HCT116 (cell line): Measurements from ENCODE around the gene RTN4.

ENCODE experiments used
- EZH2 ChIP-seq: fragments of 200-600 bp; sonication (generic); IDR thresholded peaks from 2 replicates; pipeline ENCODE4 v1.6.1; 2017; ENCODE audit warnings: antibody characterized with exemption, mixed run types
- EZH2phosphoT487 ChIP-seq: fragments of 200-600 bp; IDR thresholded peaks from 2 replicates; pipeline ENCODE4 v1.6.1; 2018; ENCODE audit warnings: antibody characterized with exemption, borderline replicate concordance
- MAX ChIP-seq: IDR thresholded peaks from 2 replicates; pipeline ENCODE4 v1.6.1; 2012
- POLR2A ChIP-seq: IDR thresholded peaks from 2 replicates; pipeline ENCODE4 v1.7.0; 2011; ENCODE audit warnings: borderline replicate concordance; ENCODE audit not compliant: insufficient read depth, insufficient read length; ENCODE audit errors: extremely low read depth
- POLR2AphosphoS5 ChIP-seq: IDR thresholded peaks from 2 replicates; pipeline ENCODE4 v1.6.1; 2011; ENCODE audit warnings: mild to moderate bottlenecking, low read depth, low read length, moderate library complexity
- RAD21 ChIP-seq: IDR thresholded peaks from 2 replicates; pipeline ENCODE4 v1.6.1; 2012; ENCODE audit warnings: low read depth, mild to moderate bottlenecking
- SP1 ChIP-seq: IDR thresholded peaks from 2 replicates; pipeline ENCODE4 v1.6.1; 2012; ENCODE audit warnings: low read depth
- ZFX ChIP-seq: fragments of 450-650 bp; IDR thresholded peaks from 2 replicates; pipeline ENCODE4 v1.6.1; 2017
- TF ChIP-seq, protein P1 (sequence below), 3 experiments: fragments of 200-600 bp in 1 of 3; sonication (generic) in 1 of 3; IDR thresholded peaks in 2 of 3; conservative IDR thresholded peaks in 1 of 3; 2 replicates each; pipeline ENCODE4 v1.5.1; 2012 to 2017; ENCODE audit warnings: low read depth in 2 of 3, low read length in 2 of 3, antibody characterized with exemption in 1 of 3, borderline replicate concordance in 1 of 3, control low read depth in 1 of 3, mild to moderate bottlenecking in 1 of 3, mixed read lengths in 1 of 3, mixed run types in 1 of 3, moderate library complexity in 1 of 3; ENCODE audit not compliant: insufficient read depth in 1 of 3
- TF ChIP-seq, protein P2 (sequence below): IDR thresholded peaks from 2 replicates; pipeline ENCODE4 v1.6.1; 2012; ENCODE audit warnings: low read depth

DNA sequence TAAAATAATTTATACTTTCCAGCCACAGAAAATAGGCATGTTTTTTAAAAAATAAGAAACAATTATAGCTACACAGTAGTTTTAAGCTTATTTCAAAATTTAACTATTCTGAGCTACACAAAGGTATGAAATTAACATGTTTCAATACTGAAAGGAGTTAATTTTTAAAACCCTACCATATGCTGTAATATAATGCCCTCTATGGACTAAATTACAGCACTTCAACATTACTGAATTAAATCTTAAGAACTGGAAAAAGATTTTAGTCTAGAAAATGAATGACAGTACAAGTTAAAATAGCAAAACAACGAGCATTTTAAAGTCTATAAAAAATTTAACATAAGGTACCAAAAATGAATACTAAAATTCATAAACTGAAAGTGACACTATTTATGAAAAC is 36.3 kb downstream of the RTN4 start:
- TF ChIP-seq SP1, result no peak
- no peak for TF ChIP-seq ZFX
- no peak for TF ChIP-seq POLR2A
- TF ChIP-seq EZH2, result no peak
- TF ChIP-seq, protein P1, sequence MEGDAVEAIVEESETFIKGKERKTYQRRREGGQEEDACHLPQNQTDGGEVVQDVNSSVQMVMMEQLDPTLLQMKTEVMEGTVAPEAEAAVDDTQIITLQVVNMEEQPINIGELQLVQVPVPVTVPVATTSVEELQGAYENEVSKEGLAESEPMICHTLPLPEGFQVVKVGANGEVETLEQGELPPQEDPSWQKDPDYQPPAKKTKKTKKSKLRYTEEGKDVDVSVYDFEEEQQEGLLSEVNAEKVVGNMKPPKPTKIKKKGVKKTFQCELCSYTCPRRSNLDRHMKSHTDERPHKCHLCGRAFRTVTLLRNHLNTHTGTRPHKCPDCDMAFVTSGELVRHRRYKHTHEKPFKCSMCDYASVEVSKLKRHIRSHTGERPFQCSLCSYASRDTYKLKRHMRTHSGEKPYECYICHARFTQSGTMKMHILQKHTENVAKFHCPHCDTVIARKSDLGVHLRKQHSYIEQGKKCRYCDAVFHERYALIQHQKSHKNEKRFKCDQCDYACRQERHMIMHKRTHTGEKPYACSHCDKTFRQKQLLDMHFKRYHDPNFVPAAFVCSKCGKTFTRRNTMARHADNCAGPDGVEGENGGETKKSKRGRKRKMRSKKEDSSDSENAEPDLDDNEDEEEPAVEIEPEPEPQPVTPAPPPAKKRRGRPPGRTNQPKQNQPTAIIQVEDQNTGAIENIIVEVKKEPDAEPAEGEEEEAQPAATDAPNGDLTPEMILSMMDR (IDR thresholded peaks at IDR 0.05 in 2 of 3, conservative IDR thresholded peaks at IDR 0.05 in 1 of 3; ENCODE audit: borderline replicate concordance in 1 of 3, insufficient read depth in 1 of 3, low read depth in 2 of 3, low read length in 2 of 3), result 0 out of 6 replicates have a peak, but pooled peaks of 2 of the 3 experiments have one; percentile 13 to 17
- TF ChIP-seq RAD21, result peak; percentile 33; the same call in 1 of the 2 replicates
- TF ChIP-seq, protein P2, sequence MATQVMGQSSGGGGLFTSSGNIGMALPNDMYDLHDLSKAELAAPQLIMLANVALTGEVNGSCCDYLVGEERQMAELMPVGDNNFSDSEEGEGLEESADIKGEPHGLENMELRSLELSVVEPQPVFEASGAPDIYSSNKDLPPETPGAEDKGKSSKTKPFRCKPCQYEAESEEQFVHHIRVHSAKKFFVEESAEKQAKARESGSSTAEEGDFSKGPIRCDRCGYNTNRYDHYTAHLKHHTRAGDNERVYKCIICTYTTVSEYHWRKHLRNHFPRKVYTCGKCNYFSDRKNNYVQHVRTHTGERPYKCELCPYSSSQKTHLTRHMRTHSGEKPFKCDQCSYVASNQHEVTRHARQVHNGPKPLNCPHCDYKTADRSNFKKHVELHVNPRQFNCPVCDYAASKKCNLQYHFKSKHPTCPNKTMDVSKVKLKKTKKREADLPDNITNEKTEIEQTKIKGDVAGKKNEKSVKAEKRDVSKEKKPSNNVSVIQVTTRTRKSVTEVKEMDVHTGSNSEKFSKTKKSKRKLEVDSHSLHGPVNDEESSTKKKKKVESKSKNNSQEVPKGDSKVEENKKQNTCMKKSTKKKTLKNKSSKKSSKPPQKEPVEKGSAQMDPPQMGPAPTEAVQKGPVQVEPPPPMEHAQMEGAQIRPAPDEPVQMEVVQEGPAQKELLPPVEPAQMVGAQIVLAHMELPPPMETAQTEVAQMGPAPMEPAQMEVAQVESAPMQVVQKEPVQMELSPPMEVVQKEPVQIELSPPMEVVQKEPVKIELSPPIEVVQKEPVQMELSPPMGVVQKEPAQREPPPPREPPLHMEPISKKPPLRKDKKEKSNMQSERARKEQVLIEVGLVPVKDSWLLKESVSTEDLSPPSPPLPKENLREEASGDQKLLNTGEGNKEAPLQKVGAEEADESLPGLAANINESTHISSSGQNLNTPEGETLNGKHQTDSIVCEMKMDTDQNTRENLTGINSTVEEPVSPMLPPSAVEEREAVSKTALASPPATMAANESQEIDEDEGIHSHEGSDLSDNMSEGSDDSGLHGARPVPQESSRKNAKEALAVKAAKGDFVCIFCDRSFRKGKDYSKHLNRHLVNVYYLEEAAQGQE, result no peak
- TF ChIP-seq EZH2phosphoT487, result no peak
- TF ChIP-seq POLR2AphosphoS5, result no peak
- no peak for TF ChIP-seq MAX
